B cell (primary cell): ENCODE data around the gene NUP93. TPM values are rescaled to one million over a fixed set of nuclear protein-coding genes. Genes with fewer than 3 reads are reported as not detected.

Experiments
- ATAC-seq: fragments of 200-7000 bp; cut with Tn5 transposase; one replicate; pipeline ENCODE4 v1.10.0; 2021; ENCODE audit warnings: low read depth, mild to moderate bottlenecking, moderate number of reproducible peaks, moderate library complexity
- CTCF ChIA-PET: fragments of 350-600 bp; sonication (Branson Sonifier 250); formaldehyde crosslinking; loops from one replicate; lab custom pipeline; 2021; ENCODE audit warnings: antibody characterized with exemption, inconsistent platforms; lab: Charles Lee
- POLR2A ChIA-PET: fragments of 350-600 bp; sonication (Branson Sonifier 250); formaldehyde crosslinking; loops from one replicate; lab custom pipeline; 2021; ENCODE audit warnings: antibody characterized with exemption; lab: Charles Lee
- DNase-seq: peaks from one replicate; pipeline ENCODE4 v3.0.0; 2013
- H2AFZ ChIP-seq: 2 replicates; pipeline ENCODE4 v1.6.1; 2012; ENCODE audit warnings: mild to moderate bottlenecking, low read depth, low read length; ENCODE audit not compliant: insufficient read depth, poor library complexity, severe bottlenecking
- H3K27ac ChIP-seq, 2 donors: 1 replicate in 1 of 2; 2 replicates in 1 of 2; pipeline ENCODE4 v1.5.1; 2012 to 2013; ENCODE audit warnings: low read length in 2 of 2, mild to moderate bottlenecking in 2 of 2, moderate library complexity in 1 of 2
- H3K27me3 ChIP-seq, 4 experiments: fragments of 200-600 bp in 1 of 4; sonication (generic) in 1 of 4; replicated peaks in 1 of 4; 1 replicate in 2 of 4; 2 replicates in 2 of 4; pipeline versions ENCODE4 v1.6.1 to v1.7.0; 2013 to 2016; ENCODE audit warnings: low read length in 3 of 4, mild to moderate bottlenecking in 2 of 4, mixed read lengths in 1 of 4, moderate library complexity in 1 of 4; ENCODE audit not compliant: insufficient read depth in 4 of 4, control insufficient read depth in 3 of 4; ENCODE audit errors: control extremely low read depth in 1 of 4
- H3K36me3 ChIP-seq, 2 experiments: replicated peaks in 1 of 2; 1 replicate in 1 of 2; 2 replicates in 1 of 2; pipeline versions ENCODE4 v1.6.1 to v1.7.1; 2013; ENCODE audit warnings: low read length in 1 of 2; ENCODE audit not compliant: insufficient read depth in 2 of 2, control insufficient read depth in 1 of 2; ENCODE audit errors: control extremely low read depth in 1 of 2, extremely low read depth in 1 of 2
- H3K4me1 ChIP-seq, 2 donors: fragments of 200-600 bp in 1 of 2; sonication (generic) in 1 of 2; 1 replicate in 1 of 2; 2 replicates in 1 of 2; pipeline versions ENCODE4 v1.5.1 to v1.6.1; 2013 to 2017; ENCODE audit warnings: low read length in 2 of 2; ENCODE audit not compliant: control insufficient read depth in 2 of 2, insufficient read depth in 2 of 2
- H3K4me2 ChIP-seq: replicated peaks from 2 replicates; pipeline ENCODE3; 2012; ENCODE audit warnings: mild to moderate bottlenecking, low read depth, low read length; ENCODE audit not compliant: poor library complexity, severe bottlenecking
- H3K4me3 ChIP-seq, 5 experiments: fragments of 200-600 bp in 1 of 5; sonication (generic) in 1 of 5; 1 replicate in 3 of 5; 2 replicates in 2 of 5; pipeline versions ENCODE4 v1.5.1 to v1.7.0; 2011 to 2016; ENCODE audit warnings: low read length in 4 of 5, mild to moderate bottlenecking in 4 of 5, low read depth in 2 of 5, control low read depth in 1 of 5, moderate library complexity in 1 of 5; ENCODE audit not compliant: insufficient read depth in 1 of 5; ENCODE audit errors: control extremely low read depth in 1 of 5, extremely low read depth in 1 of 5
- H3K79me2 ChIP-seq: fragments of 200-600 bp; sonication (generic); one replicate; pipeline ENCODE4 v1.6.0; 2016; ENCODE audit warnings: low read length; ENCODE audit not compliant: control insufficient read depth, insufficient read depth
- H3K9ac ChIP-seq: fragments of 200-600 bp; sonication (generic); 2 replicates; pipeline ENCODE4 v1.6.1; 2017; ENCODE audit warnings: mild to moderate bottlenecking, low read length, moderate library complexity
- H3K9me3 ChIP-seq, 3 donors: one replicate each; pipeline versions ENCODE4 v1.6.1 to v1.7.1; 2013; ENCODE audit warnings: low read length in 2 of 3; ENCODE audit not compliant: control insufficient read depth in 2 of 3, insufficient read depth in 1 of 3; ENCODE audit errors: control extremely low read depth in 1 of 3
- H4K20me1 ChIP-seq: 2 replicates; pipeline ENCODE4 v1.6.0; 2012; ENCODE audit warnings: mild to moderate bottlenecking, low read length; ENCODE audit not compliant: insufficient read depth, control insufficient read depth, poor library complexity, severe bottlenecking
- H3K27ac Mint-ChIP-seq: one replicate; pipeline ENCODE4 v1.8.0; 2021; ENCODE audit warnings: mixed read lengths
- H3K27me3 Mint-ChIP-seq: one replicate; pipeline ENCODE4 v1.8.0; 2021; ENCODE audit warnings: mixed read lengths
- H3K4me1 Mint-ChIP-seq: one replicate; pipeline ENCODE4 v1.8.0; 2021; ENCODE audit warnings: mixed read lengths
- H3K4me3 Mint-ChIP-seq: one replicate; pipeline ENCODE4 v1.8.0; 2021; ENCODE audit warnings: mixed read lengths
- H3K9me3 Mint-ChIP-seq: one replicate; pipeline ENCODE4 v1.8.0; 2022; ENCODE audit warnings: mixed read lengths; ENCODE audit not compliant: insufficient read depth
- CTCF ChIP-seq: fragments of 200-600 bp; IDR thresholded peaks from one replicate; pipeline ENCODE4 v1.8.0; 2022; ENCODE audit warnings: antibody characterized with exemption, mild to moderate bottlenecking
- EZH2 ChIP-seq: IDR thresholded peaks from 2 replicates; pipeline ENCODE4 v1.6.1; 2012; ENCODE audit warnings: borderline replicate concordance, low read depth, mild to moderate bottlenecking, moderate library complexity, low read length; ENCODE audit not compliant: insufficient read depth, poor library complexity, severe bottlenecking
- WGBS: methylation state at CpG from one replicate; pipeline ENCODE4 v1.1.5; 2013; ENCODE audit warnings: missing lambda C conversion rate; ENCODE audit not compliant: insufficient coverage; 5-methylcytosine and 5-hydroxymethylcytosine counted together
- intact Hi-C: fragments of 100-400 bp; cut with micrococcal nuclease; formaldehyde crosslinking; loops from one replicate; pipeline ENCODE4 v1.10.0; 2022
- polyA plus RNA-seq: library from polyadenylated mRNA; depleted of rRNA; stranded (reverse); fragments of >200 nt; gene quantifications from 2 replicates; pipeline ENCODE4 v1.2.3, GENCODE V29; 2012
- total RNA-seq, 2 donors: library from RNA; stranded (reverse); fragments of 120-200 nt in 1 of 2; gene quantifications; 1 replicate in 1 of 2; 2 replicates in 1 of 2; pipeline versions ENCODE4 v1.2.3 to v1.2.4, GENCODE V29; 2013 to 2022

NUP93 gene
- total and polyA plus RNA-seq, 2 donors (not counting 1 experiment from before 2014, with no cell fraction given): 23.6 to 64.6 TPM

DNA sequence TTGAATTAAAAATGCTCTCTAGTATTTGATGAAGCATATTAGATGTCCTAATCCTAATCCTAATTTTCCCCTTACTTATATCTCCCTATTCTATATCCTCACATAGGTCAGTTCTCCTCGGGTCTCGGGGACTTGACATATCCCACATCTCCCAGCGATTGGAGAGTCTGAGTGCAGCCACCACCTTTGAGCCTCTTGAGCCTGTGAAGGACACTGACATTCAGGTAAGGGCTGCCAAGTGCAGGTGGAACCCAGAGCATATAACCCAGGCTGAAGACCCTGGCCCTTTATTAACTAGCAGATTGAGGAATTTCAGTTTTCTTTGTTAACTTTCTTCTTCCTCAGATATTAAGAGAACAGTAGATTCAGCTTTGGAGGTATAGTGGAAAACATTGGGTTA lies 28.5 kb downstream of the NUP93 start:
- H3K36me3 ChIP-seq: peaks cover 20 to 21% of the 10 kb centered on the region in 2 experiments
- no peaks in the 10 kb centered on the region for H4K20me1 ChIP-seq
- H3K4me1 ChIP-seq: no peaks in the 10 kb centered on the region
- CTCF ChIA-PET: no interaction called here
- DNase-seq: no peak
- intact Hi-C loops: no loop called here
- peaks cover 0 to 14% (median 5%) of the 10 kb centered on the region in 3 donors for H3K9me3 ChIP-seq
- H3K79me2 ChIP-seq: peaks cover 10% of the 10 kb centered on the region
- Mint-ChIP-seq H3K4me1 (no peaks in the 10 kb centered on the region), H3K27me3 (no peaks in the 10 kb centered on the region), H3K9me3 (peaks cover 7% of the 10 kb centered on the region), H3K4me3 (no peak overlapping the region), H3K27ac (no peak overlapping the region)
- no peak overlapping the region for H3K4me3 ChIP-seq
- WGBS: 100% methylated on average over 3 of the region's 3 CpGs
- H3K27me3 ChIP-seq: no peaks in the 10 kb centered on the region
- H3K4me2 ChIP-seq: no peak overlapping the region
- no peak for TF ChIP-seq EZH2
- TF ChIP-seq CTCF: no peak
- POLR2A ChIA-PET: no interaction called here
- no peak overlapping the region for H3K27ac ChIP-seq
- no peak overlapping the region for H3K9ac ChIP-seq
- no peak overlapping the region for H2AFZ ChIP-seq
- ATAC-seq: no peak

- no peak overlapping the region for H3K4me3 Mint-ChIP-seq
- H3K4me1 Mint-ChIP-seq: no peaks in the 10 kb centered on the region
- Histone ChIP-seq H2AFZ (no peak overlapping the region), H3K79me2 (peaks cover 10% of the 10 kb centered on the region), H3K9me3 (peaks cover 0 to 11% (median 5%) of the 10 kb centered on the region in 3 donors), H3K27ac (no peak overlapping the region), H3K27me3 (no peaks in the 10 kb centered on the region), H3K36me3 (peaks cover 20 to 21% of the 10 kb centered on the region in 2 experiments), H3K4me2 (no peak overlapping the region), H3K9ac (no peak overlapping the region), H3K4me3 (no peak overlapping the region), H4K20me1 (no peaks in the 10 kb centered on the region), H3K4me1 (no peaks in the 10 kb centered on the region)
- no peaks in the 10 kb centered on the region for H3K27me3 Mint-ChIP-seq
- WGBS: no CpG with 5 or more reads among the region's 4 CpGs
- intact Hi-C loops: no loop called here
- CTCF ChIA-PET: no interaction called here
- ATAC-seq: no peak
- DNase-seq: no peak
- TF ChIP-seq CTCF: no peak
- no peak for TF ChIP-seq EZH2
- H3K27ac Mint-ChIP-seq: no peak overlapping the region
- H3K9me3 Mint-ChIP-seq: peaks cover 4% of the 10 kb centered on the region
- POLR2A ChIA-PET: no interaction called here
Observed at GRCh38 chr16:56758930-56759329, 29.0 kb downstream of the NUP93 start.
